ENCODE results near the gene COL4A1.
"Not testable (repeated sequence)": the region's sequence is repeated elsewhere in the genome, so short reads cannot be mapped to it uniquely, and the experiment has no call there.

Gene COL4A1

DNA sequence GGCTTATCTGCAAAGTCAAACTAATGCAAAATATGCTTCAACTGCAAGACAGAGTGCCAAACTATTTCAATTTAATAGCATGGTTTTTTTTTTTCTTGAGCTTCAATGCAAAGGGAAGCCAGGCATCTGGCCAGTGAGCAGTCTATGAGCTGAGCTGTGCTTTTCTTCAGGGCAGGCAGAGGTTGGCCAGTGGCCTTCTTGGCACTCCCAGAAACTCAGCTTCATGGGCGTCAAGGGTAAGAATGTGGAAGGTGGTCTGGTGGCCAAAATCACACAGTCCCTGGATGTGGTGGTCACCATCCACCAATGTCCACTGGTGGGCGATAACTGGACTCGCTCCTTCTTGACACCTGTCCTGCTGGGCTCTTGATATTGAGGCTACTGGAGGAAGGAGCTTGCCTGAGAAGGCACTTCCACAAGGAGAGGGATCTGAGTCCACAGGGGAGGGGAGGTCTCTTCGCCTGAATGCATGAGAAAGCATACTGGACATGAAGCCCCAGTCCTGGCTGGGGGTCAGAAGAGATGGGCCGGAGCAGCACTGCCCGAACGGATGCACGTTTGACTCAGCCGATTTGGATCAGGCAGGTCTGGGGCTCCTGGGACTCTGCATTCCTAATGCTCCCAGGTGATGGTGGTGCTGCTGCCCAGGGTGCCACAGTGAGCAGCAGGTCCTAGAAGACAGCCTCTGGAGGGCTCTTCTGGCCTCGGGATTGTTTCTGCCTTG lies 17.2 kb upstream of the COL4A1 start:
- no peak for DNase-seq (ENCODE audit: low read depth in 1 of 2, low spot score in 1 of 2)

DNA sequence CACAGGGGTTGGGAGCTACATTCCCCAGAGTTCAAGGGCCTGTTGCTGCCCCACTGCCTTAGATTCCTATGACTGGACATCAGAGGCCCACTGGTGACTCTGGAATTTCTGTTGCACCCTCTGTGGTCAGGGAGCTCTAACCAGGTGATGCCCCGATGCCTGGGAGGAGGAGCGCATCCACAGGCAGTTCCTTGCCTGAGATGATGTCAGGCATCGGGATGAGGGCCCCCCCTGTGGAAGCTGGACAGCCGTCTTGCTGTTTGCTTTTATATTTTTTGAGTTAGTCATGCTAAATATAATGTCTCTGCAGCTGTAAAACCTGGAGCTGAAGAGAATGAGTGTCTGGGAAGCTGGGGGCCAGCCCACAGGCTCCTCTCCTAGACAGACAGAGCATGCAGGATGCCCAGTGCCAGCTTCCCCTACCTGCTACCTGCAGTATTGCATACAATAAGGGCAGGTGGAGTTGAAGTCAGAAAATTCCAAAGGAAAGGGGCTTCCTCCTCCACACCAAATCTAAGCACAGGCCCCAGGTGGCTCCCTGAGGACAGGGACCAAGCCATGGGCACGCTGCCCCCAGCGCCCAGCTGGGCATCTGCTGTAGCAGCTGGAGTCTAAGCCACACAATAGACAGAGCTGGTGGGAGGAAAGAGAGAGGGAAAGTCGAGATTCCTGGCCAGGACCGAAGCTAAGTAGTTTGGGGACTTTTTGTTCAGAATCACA lies 16.4 kb upstream of the COL4A1 start:
- DNase-seq (ENCODE audit: low read depth in 1 of 2, low spot score in 1 of 2), result no peak

- DNase-seq (ENCODE audit: low read depth in 1 of 2, low spot score in 1 of 2), result no peak
Observed at GRCh38 chr13:110322828-110323171, 15.8 kb upstream of the COL4A1 start.

GRCh38 chr13:110322126-110322827 lies 15.3 kb upstream of the COL4A1 start:
- no peak for DNase-seq (ENCODE audit: low read depth in 1 of 2, low spot score in 1 of 2)

DNA sequence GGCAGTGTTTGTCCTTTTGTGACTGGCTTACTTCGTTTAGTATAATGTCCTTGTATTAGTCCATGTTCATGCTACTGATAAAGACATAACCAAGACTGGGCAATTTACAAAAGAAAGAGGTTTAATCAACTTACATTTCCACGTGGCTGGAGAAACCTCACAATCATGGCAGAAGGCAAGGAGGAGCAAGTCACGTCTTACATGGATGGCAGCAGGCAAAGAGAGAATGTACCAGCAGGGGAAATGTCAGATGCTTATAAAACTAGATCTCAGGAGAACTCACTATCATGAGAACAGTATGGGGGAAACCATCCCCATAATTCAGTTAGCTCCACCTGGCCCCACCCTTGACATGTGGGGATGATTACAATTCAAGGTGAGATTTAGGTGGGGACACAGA lies 14.6 kb upstream of the COL4A1 start:
- DNase-seq (ENCODE audit: low read depth in 1 of 2, low spot score in 1 of 2), result not testable (repeated sequence)

GRCh38 chr13:110320645-110321044 lies 13.7 kb upstream of the COL4A1 start:
- DNase-seq (ENCODE audit: low read depth in 1 of 2, low spot score in 1 of 2), result no peak

GRCh38 chr13:110319774-110320509 lies 13.0 kb upstream of the COL4A1 start:
- DNase-seq (ENCODE audit: low read depth in 1 of 2, low spot score in 1 of 2), result no peak

DNA sequence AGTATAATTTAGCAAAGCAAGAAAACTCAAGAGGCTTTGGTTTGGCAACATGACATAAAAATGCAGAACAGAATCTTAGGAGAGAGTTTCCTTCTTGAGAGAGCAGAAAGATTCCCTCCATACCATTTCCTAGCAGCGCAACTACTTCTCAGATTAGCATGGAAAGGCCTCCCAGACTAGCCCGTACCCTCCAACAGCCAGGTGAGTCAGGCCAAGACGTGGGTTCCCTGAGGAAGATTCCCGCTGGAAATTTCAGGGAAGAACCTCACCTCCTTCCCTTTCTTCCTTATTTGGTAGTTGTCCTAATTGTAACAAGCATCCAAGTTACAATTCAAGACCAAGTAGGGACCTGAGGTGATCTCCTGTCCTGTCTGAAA lies 12.4 kb upstream of the COL4A1 start:
- no peak for DNase-seq (ENCODE audit: low read depth in 1 of 2, low spot score in 1 of 2)

DNA sequence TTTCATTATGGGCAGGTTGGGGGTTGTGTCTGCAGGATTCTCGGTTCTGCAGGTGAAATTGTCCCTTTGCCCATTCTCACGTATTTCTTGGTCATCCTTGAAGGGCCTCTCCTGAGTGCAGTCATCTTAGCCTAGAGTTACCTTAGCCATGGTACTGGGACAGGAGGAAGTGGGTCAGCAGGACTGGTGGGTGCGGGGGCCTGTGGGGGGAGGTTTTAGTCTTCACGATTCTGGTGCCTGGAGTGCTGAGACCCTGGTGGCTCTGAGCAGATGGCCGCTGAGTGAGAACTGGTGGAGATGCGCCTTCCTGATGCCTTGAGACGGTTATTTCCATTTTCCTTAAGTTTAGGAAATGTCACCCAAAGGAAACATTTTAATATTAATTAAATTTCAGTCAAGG lies 12.0 kb upstream of the COL4A1 start:
- DNase-seq (ENCODE audit: low read depth in 1 of 2, low spot score in 1 of 2), result no peak

DNA sequence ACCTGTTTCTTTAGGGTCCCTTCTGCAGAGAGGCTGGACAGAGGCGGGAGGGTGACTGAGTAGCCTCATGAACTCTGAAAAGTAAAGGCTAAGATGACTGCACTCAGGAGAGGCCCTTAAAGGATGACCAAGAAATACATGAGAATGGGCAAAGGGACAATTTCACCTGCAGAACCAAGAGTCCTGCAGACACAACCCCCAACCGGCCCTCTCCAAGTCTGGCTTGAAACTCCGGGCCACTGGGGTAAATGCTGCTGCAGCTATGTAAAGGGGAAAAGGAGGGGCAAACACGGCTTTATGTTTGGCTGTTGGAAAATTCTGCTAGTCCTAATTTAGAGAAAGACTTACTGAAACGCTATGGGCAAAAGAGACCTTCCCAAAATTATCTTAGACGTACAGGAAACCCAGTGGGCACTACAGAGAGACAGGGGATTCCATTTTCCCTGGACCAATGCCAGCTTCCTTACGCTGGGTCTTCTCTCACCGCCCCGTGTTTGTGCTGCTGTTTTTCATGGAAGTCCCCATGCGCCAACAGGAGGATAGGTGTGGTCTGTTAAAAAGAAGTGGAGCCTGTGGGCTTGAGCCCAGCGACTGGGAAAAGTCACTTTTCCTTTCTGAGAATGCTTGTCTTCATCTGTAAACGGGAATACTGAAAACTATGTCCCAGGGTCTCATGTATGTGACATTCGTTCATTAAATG lies 10.7 kb upstream of the COL4A1 start:
- DNase-seq (ENCODE audit: low read depth in 1 of 2, low spot score in 1 of 2), result no peak

- DNase-seq (ENCODE audit: low read depth in 1 of 2, low spot score in 1 of 2), result no peak
Observed at GRCh38 chr13:110317093-110317492, 10.1 kb upstream of the COL4A1 start.

- no peak for DNase-seq (ENCODE audit: low read depth in 1 of 2, low spot score in 1 of 2)
Observed at GRCh38 chr13:110316196-110316595, 9.2 kb upstream of the COL4A1 start.

GRCh38 chr13:110314516-110315245 lies 7.7 kb upstream of the COL4A1 start:
- DNase-seq (ENCODE audit: low read depth in 1 of 2, low spot score in 1 of 2), result no peak

- DNase-seq (ENCODE audit: low read depth in 1 of 2, low spot score in 1 of 2), result not testable (repeated sequence)
Observed at GRCh38 chr13:110313733-110314132, 6.8 kb upstream of the COL4A1 start.

DNA sequence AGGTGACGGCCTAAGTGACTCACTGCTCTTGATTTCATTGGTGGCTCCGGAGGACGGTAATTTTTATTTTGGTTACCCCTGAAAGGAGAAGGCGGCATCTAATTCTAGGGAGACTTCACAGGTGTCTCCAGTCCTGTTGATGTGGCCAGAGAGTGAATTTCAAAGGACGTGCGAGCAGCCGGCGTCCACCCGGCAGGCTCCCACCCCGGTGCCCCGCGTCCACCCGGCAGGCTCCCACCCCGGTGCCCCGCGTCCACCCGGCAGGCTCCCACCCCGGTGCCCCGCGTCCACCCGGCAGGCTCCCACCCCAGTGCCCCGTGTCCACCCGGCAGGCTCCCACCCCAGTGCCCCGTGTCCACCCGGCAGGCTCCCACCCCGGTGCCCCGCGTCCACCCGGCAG lies 6.3 kb upstream of the COL4A1 start:
- DNase-seq (ENCODE audit: low read depth in 1 of 2, low spot score in 1 of 2), result not testable (repeated sequence)

GRCh38 chr13:110312339-110313031 lies 5.5 kb upstream of the COL4A1 start:
- DNase-seq (ENCODE audit: low read depth in 1 of 2, low spot score in 1 of 2), result no peak

GRCh38 chr13:110311443-110312338 lies 4.7 kb upstream of the COL4A1 start:
- DNase-seq (ENCODE audit: low read depth in 1 of 2, low spot score in 1 of 2), result no peak

DNA sequence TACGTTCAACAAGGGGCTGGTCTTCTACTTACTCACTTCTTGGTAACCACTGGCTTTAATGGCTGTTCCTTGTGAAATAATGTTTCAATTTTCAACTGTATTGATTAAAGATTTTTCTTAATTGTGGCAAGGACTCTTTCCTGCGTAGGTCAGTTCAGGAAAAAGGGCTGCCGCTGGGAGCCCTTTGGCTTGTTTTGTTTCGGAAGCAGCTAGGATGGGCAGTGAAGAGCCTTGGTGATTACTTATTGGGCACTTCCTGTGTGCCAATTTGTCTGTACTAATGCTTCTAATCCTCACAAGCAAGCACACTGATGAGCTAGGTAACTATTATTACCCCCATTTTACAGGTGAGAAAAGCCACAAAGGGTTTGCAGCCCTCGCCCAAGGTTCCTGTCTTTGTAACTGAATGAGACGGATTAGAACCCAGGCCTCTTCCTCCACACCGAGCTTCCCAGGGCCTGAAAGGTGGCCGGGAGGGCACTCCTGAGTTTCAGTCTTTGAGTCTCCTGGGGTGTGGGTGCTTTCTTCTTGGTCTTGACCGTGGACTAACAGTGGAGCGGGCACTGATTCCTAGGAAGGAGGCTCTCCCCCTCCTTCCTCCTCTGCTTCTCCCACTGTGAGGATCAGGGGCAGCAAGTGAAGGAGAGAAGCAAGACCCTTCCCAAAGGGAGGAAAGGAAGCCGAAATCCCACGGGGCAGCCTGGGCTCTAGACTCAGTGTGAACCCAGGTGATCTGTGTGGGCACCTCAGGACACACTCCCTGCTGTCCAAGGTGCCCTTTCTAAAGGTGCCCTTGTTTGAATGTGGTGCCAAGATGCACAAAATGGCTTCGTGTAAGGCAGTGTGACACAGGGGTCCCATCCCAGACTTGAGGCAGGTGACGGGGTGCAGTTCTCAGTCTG lies 3.8 kb upstream of the COL4A1 start:
- no peak for DNase-seq (ENCODE audit: low read depth in 1 of 2, low spot score in 1 of 2)
